BJ (cell line): ENCODE results near the gene SETD7. TPM values are rescaled to one million over a fixed set of nuclear protein-coding genes. Genes with fewer than 3 reads are reported as not detected.

ENCODE experiments used
- CTCF ChIA-PET: fragments of 350-600 bp; formaldehyde crosslinking; extraction: SDS; loops from one replicate; lab custom pipeline; 2021; ENCODE audit warnings: antibody characterized with exemption, inconsistent platforms; lab: Yijun Ruan, JAX
- POLR2A ChIA-PET: fragments of 300-600 bp; sonication (Branson Sonifier 250); formaldehyde crosslinking; extraction: SDS; loops from one replicate; lab custom pipeline; 2021; ENCODE audit warnings: antibody characterized with exemption; lab: Charles Lee
- DNase-seq: peaks from one replicate; pipeline ENCODE4 v3.0.0-alpha.2; 2011; ENCODE audit warnings: low read depth
- H3K27me3 ChIP-seq: 2 replicates; pipeline ENCODE4 v1.6.0; 2011; ENCODE audit warnings: low read length; ENCODE audit not compliant: control insufficient read depth, insufficient read depth
- H3K36me3 ChIP-seq: 2 replicates; pipeline ENCODE4 v1.5.1; 2011; ENCODE audit warnings: low read length; ENCODE audit not compliant: control insufficient read depth, insufficient read depth
- H3K4me3 ChIP-seq: 2 replicates; pipeline ENCODE4 v1.5.1; 2011; ENCODE audit warnings: low read depth, mild to moderate bottlenecking, control low read depth, low read length
- CTCF ChIP-seq: IDR thresholded peaks from 2 replicates; pipeline ENCODE4 v1.5.1; 2011; ENCODE audit warnings: low read depth, mild to moderate bottlenecking, control low read depth, inconsistent platforms, low read length, moderate library complexity; ENCODE audit not compliant: insufficient read depth
- polyA plus RNA-seq: library from polyadenylated mRNA; depleted of rRNA; stranded (reverse); fragments of >200 nt; gene quantifications from 2 replicates; pipeline ENCODE4 v1.2.3, GENCODE V29; 2011

Gene SETD7
- polyA plus RNA-seq, 1 experiment, result 14.5 TPM

- no peak for DNase-seq
- ChIA-PET CTCF (interaction anchor here (1.0 to 1.4 kb wide), 6 partner anchors 18 to 95 kb away, joined by 3 to 7 read pairs (median 3); no protein-coding TSS in a partner anchor), POLR2A (interaction anchor here (0.5 to 0.6 kb wide), 2 partner anchors 121 to 1772 kb away, joined by 4 to 24 read pairs; no protein-coding TSS in a partner anchor)
- peak overlapping the region; percentile 90 for H3K4me3 ChIP-seq
- peaks cover 19% of the 10 kb centered on the region for H3K27me3 ChIP-seq
- TF ChIP-seq CTCF, result no peak
- H3K36me3 ChIP-seq, result no peaks in the 10 kb centered on the region
Measured at GRCh38 chr4:139556724-139557555, 921 bp upstream of the SETD7 start.

- ChIA-PET CTCF (interaction anchor here (1.4 to 1.7 kb wide), 3 partner anchors 48 to 140 kb away, joined by 3 to 7 read pairs (median 4); no protein-coding TSS in a partner anchor), POLR2A (no interaction called here)
- Histone ChIP-seq H3K4me3 (peak overlapping the region; percentile 90), H3K36me3 (no peaks in the 10 kb centered on the region), H3K27me3 (peaks cover 19% of the 10 kb centered on the region)
- no peak for TF ChIP-seq CTCF
- DNase-seq, result no peak
Measured at GRCh38 chr4:139555705-139556070, 331 bp downstream of the SETD7 start.

GRCh38 chr4:139554893-139555704 is 920 bp downstream of the SETD7 start:
- no peaks in the 10 kb centered on the region for H3K36me3 ChIP-seq
- peak; percentile 50 for DNase-seq
- ChIA-PET POLR2A (no interaction called here), CTCF (interaction anchor here (1.4 to 1.7 kb wide), 2 partner anchors 57 to 139 kb away, joined by 4 to 7 read pairs; no protein-coding TSS in a partner anchor)
- no peak for TF ChIP-seq CTCF
- peak overlapping the region; percentile 90 for H3K4me3 ChIP-seq
- peaks cover 19% of the 10 kb centered on the region for H3K27me3 ChIP-seq

GRCh38 chr4:139554642-139554892 is 1.5 kb downstream of the SETD7 start:
- ChIA-PET POLR2A (interaction anchor here (0.6 kb wide), 1 partner anchor 28 kb away, joined by 10 read pairs; no protein-coding TSS in a partner anchor), CTCF (interaction anchor here (1.3 to 1.7 kb wide), 2 partner anchors 13 to 139 kb away, joined by 3 to 4 read pairs; no protein-coding TSS in a partner anchor)
- no peak for TF ChIP-seq CTCF
- peak overlapping the region; percentile 90 for H3K4me3 ChIP-seq
- no peaks in the 10 kb centered on the region for H3K36me3 ChIP-seq
- peaks cover 18% of the 10 kb centered on the region for H3K27me3 ChIP-seq
- no peak for DNase-seq
